Measurements from ENCODE around the gene CDH4. TPM values are rescaled to one million over a fixed set of nuclear protein-coding genes. Genes with fewer than 3 reads are reported as not detected.

CDH4 gene
- polyA plus RNA-seq, 4 donors = 5.6 to 8.8 (median 7.0) TPM

- DNase-seq (ENCODE audit: low read depth in 4 of 4, low spot score in 2 of 4) = no peak
Measured at GRCh38 chr20:61750093-61750492, 498.0 kb downstream of the CDH4 start.

- DNase-seq (ENCODE audit: low read depth in 4 of 4, low spot score in 2 of 4) = no peak
Measured at GRCh38 chr20:61752576-61752975, 500.5 kb downstream of the CDH4 start.

DNA sequence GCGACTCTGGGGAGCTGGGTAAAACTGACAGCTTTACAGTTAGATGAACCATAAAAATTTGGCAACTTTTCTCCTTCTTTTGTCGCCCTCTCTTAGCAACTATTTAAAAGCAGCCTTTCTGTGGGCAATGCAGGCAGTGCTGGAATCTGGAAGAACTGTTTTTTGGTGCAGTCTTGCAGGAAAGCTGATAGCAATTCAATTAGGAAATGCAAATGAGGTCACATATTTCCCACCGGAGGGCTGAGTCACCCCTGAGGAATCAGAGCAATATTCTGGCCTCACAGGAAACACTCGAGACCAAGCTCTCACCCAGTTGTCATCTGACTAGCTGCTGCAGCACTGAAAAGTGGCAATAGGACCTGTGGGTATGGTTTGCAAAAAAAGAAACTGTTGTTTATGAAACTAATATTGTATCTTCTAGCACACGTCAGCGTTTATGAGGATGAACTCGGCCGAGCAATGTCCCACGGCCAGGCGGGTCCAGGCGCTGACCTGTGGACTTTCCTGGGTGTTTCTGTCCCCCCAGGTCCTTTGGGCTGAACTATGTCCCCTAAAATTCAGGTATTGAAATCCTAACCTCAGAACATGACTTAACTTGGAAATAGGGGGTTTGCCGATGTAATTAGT lies 501.4 kb downstream of the CDH4 start:
- DNase-seq (ENCODE audit: low read depth in 4 of 4, low spot score in 2 of 4) = no peak

- DNase-seq (ENCODE audit: low read depth in 4 of 4, low spot score in 2 of 4) = no peak
Measured at GRCh38 chr20:61753987-61754956, 502.2 kb downstream of the CDH4 start.

DNA sequence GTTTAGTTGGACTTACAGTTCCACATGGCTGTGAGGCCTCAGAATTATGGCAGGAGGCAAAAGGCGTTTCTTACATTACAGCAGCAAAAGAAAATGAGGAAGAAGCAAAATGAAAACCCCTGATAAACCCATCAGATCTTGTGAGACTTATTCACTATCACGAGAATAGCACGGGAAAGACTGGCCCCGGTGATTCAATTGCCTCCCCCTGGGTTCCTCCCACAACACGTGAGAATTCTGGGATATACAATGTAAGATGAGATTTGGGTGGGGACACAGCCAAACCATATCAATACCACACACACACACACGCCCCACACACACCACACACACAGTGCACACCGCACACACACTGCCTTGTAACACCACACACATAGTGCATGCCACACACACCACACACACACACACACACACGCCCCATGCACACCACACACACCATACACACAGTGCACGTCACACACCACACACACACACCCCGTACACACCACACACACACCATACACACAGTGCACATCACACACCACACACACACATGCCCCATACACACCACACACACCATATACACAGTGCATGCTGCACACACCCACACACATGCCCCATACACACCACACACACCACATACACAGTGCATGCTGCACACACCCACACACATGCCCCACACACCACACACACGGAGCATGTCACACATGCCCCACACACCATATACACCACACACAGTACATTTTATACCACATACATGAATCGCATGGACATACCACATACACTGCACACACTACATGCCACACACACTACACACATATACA lies 503.1 kb downstream of the CDH4 start:
- DNase-seq (ENCODE audit: low read depth in 4 of 4, low spot score in 2 of 4) = no peak

- DNase-seq (ENCODE audit: low read depth in 4 of 4, low spot score in 2 of 4) = no peak
Measured at GRCh38 chr20:61755971-61756845, 504.1 kb downstream of the CDH4 start.

DNA sequence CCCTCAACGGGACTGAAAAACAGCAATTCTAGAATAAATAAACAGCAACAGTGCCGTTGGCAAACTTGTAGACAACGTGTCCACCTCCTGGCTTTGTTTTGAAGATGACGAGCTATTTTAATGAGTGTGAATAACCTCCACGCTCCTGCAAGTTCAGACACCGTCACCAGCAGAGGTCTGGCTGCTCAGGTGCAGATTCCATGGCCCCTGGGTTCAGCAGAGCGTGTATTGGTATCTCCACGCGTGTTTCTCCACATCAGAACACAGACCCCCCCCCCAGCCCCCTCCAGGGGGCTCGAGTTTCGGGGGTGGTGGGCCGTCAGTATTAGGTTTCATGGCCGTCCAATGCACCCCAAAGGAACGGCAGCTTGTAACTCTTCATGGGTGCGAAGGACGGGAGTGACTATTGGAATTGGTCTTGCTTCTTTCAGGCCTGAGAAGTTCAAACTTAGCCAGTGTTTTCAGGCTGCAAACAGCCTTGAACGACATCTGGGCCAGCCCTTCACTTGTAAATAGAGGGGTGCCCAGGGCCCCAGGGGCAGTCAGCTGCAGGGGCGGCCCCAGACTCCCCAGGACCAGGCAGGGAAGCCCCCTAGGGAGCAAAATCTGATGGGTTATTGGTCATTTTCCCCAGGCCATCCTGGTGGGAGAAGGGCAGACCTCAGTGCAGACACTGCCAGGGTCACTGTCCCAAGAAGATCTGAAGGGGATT lies 505.1 kb downstream of the CDH4 start:
- DNase-seq (ENCODE audit: low read depth in 4 of 4, low spot score in 2 of 4) = no peak

DNA sequence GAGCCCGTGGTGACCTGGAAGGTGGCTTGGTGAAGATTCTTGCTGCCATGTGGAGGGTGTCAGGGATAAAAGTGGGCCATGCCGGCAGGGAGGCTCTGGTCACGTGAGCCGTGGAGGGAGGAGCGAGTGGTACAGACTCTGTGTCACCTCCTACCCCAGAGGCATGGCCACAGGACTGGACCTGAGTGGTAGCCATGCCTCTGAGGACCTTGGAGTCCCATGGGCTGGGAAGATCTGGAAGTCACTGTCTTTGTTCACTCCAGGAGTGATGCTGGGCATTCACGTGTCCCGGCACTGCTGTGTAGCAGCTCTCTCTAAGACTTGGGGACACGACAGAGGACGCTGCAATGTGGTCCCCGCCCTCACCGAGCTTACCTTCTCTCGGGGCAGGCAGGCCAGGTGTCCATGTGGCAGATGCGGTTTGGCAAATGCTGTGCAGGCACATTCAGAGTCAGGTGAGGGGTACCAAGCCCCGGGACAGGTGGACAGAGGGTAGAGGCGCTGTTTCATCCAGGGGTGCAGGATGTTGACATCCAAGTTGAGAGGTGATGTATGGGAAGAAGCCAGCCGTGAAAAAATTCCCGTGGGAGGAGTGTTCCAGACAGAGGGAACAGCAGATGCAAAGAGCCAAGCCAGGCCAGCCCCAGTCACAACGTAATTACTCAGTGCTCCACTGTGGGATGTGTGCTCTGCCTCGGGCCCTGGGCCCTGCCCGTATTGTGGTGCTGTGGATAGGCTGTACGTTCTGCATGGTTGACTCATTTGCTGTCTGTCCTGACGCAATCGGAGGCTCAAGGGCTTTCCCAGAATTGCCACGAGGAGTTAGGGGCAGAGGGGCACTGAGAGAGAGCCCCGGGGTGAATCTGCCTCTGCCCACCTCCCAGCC lies 505.9 kb downstream of the CDH4 start:
- DNase-seq (ENCODE audit: low read depth in 4 of 4, low spot score in 2 of 4) = no peak

DNA sequence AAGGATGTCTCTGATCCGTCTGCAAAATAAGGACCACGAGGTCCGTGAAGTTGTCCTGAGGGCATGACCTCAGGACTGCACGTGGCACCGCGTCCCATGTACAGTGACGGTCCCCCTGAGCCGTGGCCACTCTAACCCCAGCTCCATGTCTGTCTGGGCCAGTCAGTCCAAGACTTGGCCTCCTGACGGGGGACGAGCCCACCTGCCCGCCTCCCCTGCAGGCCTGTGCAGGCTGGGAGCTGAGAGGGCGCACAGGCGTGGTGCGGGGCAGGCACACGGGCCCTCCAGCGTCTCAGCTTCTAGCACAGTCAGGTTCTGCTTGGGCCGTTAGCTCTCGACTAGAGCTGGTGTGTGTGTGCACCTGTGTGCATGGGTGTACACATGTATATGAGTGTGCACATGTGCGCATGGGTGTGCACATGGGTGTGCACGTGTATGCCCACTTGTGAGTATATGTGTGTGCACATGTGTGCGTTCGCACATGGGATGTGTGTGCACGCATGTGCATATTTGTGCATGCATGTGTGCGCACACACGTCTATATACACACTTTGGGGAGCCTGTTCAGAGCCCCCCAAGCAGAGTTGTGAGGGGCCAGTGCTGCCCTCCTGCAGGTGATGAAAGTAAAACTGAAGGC lies 506.6 kb downstream of the CDH4 start:
- DNase-seq (ENCODE audit: low read depth in 4 of 4, low spot score in 2 of 4) = no peak

- no peak for DNase-seq (ENCODE audit: low read depth in 4 of 4, low spot score in 2 of 4)
Measured at GRCh38 chr20:61759286-61760065, 507.4 kb downstream of the CDH4 start.

DNA sequence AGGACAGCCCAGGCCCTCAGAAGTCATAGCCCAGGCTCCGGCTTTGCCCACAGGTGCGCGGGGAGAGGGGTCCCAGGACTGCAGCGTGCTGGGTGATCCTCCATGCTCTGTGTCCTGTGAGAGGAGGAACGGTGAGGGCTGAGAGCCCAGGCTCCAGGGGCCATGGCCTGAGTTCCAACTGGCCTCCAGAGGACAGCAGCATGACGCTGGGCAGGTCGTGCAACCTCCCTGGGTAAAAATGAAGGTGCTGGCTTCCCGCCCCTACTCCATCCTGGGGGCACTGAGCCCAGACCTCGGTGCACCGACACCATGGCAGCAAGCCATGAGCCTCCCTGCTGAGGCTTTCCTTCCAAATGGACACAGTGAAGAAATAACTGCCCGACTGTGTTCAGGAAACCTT lies 508.3 kb downstream of the CDH4 start:
- no peak for DNase-seq (ENCODE audit: low read depth in 4 of 4, low spot score in 2 of 4)

DNA sequence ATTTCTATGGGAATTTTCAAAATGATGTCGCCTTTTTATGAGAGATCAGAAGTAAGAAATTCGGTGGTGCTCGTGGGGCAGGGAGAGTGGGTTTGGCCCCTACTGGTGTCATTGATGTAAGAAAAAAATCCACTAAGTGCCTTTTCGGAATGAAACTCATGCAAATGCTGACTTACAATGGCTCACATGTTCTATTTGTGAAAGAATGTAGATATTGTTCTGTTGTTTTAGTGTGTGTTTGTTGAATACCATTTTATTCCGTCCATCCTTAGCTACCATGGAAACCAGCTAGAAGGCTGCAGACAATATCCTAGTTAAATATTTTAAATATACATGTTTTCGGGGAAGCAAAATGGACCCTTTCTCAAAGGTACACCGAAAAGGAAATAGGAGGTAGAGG lies 508.7 kb downstream of the CDH4 start:
- no peak for DNase-seq (ENCODE audit: low read depth in 4 of 4, low spot score in 2 of 4)

DNA sequence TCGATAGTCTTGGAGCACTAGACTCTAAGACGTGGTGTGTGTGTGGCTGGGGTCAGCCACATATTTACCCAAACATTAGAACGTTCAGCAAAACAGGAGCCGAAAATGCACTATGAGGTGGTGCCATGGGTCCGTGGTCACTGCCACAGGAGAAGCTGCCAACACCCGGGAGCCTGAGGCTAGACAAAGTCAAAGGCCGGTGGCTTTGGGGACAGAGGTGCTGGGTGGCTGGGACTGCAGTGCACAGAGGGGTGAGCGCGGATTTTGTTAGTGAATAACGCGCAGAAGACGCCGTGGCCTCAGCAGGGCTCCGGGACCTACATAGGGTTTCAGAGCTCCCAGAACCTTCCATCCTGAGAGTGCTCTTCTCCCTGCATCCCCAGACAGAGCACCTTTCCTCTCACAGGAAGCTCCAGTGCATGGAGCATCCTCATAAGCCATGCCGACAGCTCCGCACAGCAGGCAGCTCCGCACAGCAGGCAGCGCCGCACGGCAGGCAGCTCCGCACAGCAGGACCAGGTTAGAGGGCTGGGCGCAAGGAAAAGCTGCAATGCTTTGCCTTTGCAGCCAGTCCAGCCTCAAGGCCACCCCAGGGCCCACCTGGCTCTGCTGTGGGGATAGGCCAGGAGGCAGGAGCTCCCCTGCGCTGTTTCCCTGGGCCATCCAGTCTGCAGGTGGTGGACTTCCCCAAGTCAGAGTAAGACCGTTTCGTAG lies 509.5 kb downstream of the CDH4 start:
- no peak for DNase-seq (ENCODE audit: low read depth in 4 of 4, low spot score in 2 of 4)

DNA sequence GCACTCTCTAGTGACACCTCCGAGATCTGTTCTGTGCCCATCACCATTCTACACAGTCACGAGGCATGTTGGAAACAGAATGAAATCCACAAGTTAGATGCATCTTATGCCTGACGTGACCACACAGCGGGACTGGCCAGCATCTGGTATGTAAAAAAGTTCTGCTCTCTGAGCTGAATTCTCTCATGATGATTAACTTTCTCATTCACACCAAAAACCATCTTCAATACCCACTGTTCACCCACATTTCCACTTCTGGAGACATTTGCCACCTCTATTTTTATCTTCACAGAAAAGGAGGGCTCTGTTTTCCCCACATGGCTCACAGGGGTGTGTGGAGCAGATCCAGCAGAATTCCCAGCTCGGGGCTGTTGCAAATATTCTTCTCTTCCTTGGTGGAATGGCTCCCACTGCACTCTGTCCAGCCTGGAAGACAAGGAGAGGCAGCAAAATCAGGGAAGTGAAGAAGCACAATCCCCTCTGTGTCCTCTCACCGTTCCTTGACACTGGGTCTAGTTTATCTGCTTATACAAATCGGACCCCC lies 510.2 kb downstream of the CDH4 start:
- DNase-seq (ENCODE audit: low read depth in 4 of 4, low spot score in 2 of 4) = no peak

GRCh38 chr20:61762886-61763739 lies 511.1 kb downstream of the CDH4 start:
- DNase-seq (ENCODE audit: low read depth in 4 of 4, low spot score in 2 of 4) = no peak

Data from left renal cortex interstitium (tissue), 4 donors.